GM21723 (cell line): ENCODE measurements around the gene RPL35.
"Not testable (repeated sequence)": the region's sequence is repeated elsewhere in the genome, so short reads cannot be mapped to it uniquely, and the experiment has no call there.

ENCODE experiments used
- ATAC-seq: cut with Tn5 transposase; IDR thresholded peaks from one replicate; pipeline ENCODE4 v1.9.1; 2021; ENCODE audit warnings: mild to moderate bottlenecking, moderate library complexity; ENCODE audit not compliant: unreplicated experiment

The RPL35 gene

GRCh38 chr9:124853605-124854143 is 8.1 kb downstream of the RPL35 start:
- ATAC-seq = no peak

GRCh38 chr9:124852829-124853531 is 8.8 kb downstream of the RPL35 start, which contains the start of gene WDR38:
Gene WDR38, plus strand, starts transcription at chr9:124853460. Its CDS starts 72 bp downstream, at chr9:124853532.
- ATAC-seq = peak; percentile 74

DNA sequence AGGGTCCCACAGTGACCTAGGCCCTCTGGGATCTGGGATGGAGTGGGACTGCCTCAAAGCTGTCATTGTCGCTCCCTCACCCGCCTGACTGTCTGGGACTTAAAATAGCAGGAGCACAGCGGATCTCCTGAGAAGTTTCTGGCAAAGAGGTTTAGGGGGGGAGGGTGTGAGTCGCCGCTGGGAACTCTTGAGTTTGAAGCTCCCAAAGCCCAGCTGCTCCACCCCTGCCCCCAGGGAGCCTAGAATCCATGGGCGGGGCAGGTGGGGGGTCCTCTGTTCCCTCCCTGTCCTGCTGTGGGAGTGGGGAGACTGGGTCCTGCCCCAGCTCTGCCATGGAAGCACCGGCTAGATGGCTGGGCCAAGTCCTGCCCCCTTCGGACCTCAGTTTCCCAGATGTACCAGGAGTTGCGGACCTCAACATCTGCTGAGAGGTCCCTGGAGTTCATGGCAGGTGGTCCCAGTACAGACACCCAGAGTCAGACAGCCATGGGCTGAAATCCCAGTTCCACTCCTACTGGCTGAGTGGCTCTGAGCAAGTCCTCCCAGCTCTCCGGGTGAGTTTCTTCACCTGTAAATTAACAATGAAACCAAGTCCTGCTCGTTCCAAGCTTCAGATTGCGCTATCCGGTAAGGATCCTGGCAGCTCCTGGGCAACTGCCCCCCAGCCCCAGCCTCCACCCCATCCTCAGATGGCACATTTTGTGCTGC is 9.5 kb downstream of the RPL35 start:
- ATAC-seq = no peak

DNA sequence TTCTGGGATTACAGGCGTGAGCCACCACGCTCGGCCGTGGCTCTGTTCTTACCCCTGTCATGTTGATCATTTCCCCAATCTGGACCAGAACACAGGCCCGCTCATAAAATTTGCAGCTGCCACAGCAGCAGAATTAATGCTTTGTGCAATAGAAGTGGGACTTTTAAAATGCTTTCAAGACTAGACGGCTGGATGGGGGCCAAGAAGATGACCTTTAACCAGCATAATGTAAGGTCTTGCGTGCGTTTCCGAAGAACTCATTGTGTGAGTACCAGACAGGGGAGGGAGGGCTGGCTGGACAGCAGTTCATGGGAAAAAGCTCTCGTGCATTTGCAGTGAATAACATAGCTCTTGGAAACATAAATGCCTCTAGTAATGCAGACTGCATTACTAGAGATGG is 12.0 kb downstream of the RPL35 start:
- no peak for ATAC-seq

DNA sequence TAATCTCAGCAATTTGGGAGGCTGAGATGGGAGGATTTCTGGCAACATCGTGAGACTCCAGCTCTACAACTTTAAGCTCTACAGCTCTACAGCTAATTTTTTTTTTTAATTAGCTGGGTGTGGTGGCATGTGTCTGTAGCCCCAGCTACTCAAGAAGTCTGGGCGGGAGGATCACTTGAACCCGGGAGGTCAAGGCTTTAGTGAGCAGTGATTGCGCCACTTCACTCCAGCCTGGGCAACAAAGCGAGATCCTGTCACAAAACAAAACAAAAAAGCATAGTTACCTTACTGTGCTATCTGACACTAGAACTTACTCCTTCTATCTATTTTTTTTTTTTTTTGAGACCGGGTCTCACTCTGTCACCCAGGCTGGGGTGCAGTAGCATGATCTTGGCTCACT is 14.8 kb downstream of the RPL35 start:
- no peak for ATAC-seq

GRCh38 chr9:124846467-124846866 is 15.3 kb downstream of the RPL35 start:
- not testable (repeated sequence) for ATAC-seq

GRCh38 chr9:124844291-124844690 is 17.5 kb downstream of the RPL35 start:
- ATAC-seq = no peak

DNA sequence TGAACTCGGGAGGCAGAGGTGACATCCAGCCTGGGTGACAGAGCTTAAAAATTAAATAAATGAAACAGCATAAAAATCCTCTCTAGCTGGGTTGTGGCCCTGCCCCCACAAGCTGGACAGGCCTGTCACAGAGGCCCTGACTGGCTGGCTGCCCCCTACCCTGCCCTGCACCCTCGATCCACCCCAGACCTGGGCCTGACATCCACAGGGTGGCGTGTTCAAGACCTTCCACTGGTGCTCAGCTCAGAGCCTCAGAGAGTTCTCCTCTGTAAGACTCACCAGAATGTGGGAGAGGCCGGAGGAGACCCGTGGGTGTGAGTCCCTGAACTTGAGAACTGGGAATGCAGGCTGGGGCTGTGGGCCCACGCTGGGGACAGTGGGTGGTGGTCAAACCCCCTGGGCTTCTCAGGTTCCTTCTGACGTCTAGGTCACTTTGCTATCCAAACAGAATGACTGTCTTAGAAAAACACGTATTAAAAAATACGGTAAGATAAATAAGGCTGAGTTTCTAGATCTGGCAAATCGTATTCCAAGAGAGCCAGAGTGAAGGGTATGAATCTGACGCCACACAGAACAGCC is 18.2 kb downstream of the RPL35 start:
- ATAC-seq = no peak

GRCh38 chr9:124841075-124841821 is 20.5 kb downstream of the RPL35 start:
- no peak for ATAC-seq

- ATAC-seq = no peak
Measured at GRCh38 chr9:124840300-124840833, 21.4 kb downstream of the RPL35 start.

DNA sequence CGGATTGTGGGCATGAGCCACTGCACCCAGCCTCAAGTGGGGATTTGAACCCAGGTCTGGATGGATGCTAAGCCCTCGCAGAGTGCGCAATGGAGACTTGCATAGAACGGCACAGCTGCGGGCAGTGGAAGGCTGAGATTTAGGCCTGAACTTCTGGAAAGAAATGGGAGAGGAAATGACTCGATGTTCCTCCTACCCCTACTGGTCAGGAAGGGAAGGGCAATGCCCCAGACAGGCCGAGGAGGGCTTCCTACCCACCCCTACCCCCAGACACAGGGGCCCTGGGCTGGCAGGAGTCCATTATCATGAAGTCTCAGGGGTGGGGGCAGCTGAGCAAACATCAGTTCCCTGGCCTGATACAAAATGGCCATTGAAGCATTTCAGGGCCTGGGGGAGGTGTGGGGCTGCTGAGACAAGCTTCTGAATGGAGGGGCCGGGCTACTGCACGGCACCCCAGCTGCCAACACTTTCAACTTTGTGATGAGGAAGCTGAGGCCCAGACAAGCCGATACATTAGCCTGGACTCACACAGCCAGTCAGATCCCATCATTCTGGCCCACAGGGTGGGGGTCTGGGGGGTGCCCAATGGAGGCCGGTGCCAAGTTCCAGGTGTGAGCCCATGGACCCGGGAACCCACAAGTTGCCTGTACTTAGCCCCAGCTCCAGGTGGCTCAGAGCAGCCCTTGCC is 22.0 kb downstream of the RPL35 start:
- ATAC-seq = no peak

- not testable (repeated sequence) for ATAC-seq
Measured at GRCh38 chr9:124838567-124839275, 23.0 kb downstream of the RPL35 start.

DNA sequence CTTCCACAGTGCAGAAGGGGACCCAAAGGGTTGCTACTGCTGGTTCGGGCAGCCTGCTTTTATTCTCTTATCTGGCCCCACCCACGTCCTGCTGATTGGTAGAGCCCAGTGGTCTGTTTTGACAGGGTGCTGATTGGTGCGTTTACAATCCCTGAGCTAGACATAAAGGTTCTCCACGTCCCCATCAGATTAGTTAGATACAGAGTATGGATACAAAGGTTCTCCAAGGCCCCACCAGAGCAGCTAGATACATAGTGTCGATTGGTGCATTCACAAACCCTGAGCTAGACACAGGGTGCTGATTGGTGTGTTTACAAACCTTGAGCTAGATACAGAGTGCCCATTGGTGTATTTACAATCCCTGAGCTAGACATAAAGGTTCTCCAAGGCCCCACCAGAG is 23.6 kb downstream of the RPL35 start:
- ATAC-seq = not testable (repeated sequence)

DNA sequence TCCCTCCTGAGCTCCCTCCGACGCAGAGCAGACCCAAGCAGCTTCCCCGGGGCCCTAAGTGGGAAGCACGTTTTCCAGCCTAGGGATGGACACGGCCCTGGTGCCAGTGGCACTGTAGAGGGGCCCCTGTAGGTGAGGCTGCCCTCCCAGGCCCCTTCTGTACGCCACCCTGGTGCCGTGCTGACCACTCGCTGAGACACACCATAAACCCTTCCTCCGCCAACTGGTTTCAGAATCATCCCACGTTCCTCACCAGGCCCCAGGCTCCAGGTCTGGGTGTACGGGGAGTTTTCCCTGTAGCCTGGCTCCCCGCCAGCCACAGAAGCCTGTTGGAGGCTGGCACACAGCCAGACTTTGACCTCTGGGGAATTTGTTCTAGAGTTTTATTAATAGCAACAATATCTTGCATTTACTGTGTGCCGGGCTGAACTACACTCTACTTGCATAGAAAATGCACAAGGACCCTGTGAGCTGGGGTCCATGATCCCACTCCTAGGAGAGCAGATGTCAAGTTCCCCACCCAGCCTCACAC is 26.7 kb downstream of the RPL35 start:
- no peak for ATAC-seq

DNA sequence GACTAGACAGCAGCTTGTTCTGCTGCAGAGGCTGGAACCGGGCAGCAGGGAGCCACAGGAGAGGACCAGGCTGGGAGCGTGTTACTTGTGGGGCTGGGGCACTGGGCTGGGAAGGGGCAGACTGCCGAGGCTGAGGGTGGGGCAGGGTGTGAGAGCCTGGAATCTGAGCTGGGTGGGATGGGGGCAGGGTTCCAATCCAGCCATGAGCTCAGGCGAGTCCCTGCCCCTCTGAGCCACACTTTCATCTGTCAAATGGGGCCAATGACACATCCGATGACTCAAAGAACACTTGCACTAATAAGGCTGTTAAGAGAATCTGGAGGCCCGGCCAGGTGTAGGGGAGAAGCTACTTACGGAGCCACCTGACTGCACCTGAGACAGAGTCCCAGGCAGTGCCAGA is 27.2 kb downstream of the RPL35 start:
- no peak for ATAC-seq

- no peak for ATAC-seq
Measured at GRCh38 chr9:124831642-124832364, 30.0 kb downstream of the RPL35 start.

GRCh38 chr9:124830593-124830992 is 31.2 kb downstream of the RPL35 start:
- ATAC-seq = no peak

DNA sequence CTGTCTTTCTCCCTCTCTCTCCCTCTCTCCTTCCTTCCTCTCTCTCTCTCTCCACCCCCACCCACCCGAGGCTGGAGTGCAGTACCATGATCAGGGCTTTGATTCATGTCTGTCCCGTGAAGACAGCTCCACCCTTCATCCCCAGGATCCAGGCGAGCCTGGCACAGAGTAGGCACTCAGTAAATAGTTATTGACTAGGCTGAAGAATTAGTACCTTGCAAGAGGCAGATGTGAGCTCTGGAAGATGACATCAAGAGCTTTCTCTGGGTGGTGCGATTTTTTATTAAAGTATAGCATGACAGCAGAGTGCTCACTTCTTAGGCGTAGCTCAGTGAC is 32.5 kb downstream of the RPL35 start:
- ATAC-seq = no peak
